GM21529 (cell line): ENCODE measurements around the gene SPAG7.

ENCODE experiments used
- ATAC-seq: cut with Tn5 transposase; IDR thresholded peaks from one replicate; pipeline ENCODE4 v1.9.1; 2021; ENCODE audit not compliant: unreplicated experiment

The SPAG7 gene, protein sequence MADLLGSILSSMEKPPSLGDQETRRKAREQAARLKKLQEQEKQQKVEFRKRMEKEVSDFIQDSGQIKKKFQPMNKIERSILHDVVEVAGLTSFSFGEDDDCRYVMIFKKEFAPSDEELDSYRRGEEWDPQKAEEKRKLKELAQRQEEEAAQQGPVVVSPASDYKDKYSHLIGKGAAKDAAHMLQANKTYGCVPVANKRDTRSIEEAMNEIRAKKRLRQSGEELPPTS

DNA sequence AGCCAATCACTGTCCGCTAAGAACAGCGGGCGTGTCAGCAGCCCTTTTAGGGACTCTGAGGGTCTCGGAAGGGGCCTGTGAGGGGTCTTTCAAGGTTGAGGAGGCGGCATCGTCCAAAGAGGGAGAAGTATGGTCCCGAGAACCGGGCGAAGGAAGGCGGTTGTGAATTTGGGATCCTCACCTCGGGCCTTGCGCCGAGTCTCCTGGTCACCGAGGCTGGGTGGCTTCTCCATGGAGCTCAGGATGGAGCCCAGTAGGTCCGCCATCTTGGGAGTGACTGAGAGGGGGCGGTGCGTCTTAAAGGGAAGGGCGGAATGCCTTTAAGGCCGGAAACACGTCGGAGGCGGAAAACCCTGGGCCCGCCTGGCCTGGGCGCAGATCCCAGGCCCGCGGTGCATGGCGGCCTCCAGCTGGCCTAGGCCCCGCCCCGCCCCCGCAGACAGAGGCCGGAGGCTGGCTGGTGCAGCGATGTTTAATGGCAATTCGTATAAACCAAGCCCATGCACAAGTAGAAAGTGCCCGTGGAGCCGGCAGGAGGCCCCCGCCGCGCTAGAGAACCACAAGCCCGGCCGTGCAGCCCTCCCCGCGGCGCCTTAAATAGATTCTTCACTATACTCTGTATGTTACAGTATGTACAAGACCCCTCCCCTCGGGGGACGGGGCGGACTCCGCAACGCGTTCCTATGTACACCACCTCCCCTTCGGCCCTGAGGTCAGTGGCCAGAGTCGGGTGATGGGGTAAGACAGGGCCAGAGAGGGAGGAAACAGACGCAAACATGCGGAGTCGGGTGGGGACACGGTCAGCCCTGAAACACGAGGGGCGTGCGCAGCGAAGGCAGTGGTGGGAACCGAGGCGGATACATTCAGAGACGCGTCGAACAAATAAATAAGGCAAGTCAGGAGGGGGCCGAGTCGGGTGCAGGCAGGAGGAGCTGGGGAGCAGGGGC lies at the start of gene SPAG7:
SPAG7 (minus strand) TSS at position 279 of the 947 bp plus-strand sequence; CDS start at position 266, 13 bp downstream.
- peak; percentile 53 for ATAC-seq

DNA sequence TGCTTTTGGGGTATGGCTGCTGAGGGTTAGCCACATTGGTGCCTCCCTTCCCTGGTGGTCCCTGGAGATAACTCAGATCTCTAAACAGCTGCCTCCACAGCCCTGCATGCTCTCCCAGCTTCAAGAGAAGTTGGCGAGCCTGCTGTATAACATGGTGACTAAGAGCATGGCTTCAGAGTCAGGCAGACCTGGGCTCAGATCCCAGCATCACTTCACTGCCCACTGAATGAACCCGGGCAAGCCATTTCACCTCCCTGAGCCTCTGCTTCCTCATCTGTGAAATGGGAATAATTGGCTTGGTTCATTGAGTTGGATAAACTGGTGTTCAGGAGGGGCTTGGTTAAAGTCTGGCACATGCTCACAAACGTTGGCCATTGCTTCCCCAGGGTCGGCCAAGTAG lies 46.7 kb upstream of the SPAG7 start:
- ATAC-seq: no peak

DNA sequence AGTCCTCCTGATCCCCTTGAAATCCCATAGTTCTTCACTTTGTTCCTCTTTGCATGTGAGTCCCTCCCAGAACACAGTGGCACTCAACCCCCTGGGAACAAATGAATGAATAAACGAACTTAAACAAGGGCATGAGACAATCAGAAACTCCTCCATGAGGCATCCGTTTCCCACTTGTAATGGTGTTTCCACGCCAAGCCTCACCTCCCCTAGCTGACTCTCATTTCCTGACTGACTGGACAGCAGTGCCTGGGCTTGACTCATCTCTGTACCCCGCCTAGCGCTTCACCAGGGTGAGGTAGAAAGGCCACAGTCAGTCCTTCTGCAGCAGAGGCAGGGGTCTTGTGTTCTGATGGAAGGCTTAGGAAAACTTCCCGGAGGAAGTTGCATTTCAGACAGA lies 44.3 kb upstream of the SPAG7 start:
- ATAC-seq: no peak

DNA sequence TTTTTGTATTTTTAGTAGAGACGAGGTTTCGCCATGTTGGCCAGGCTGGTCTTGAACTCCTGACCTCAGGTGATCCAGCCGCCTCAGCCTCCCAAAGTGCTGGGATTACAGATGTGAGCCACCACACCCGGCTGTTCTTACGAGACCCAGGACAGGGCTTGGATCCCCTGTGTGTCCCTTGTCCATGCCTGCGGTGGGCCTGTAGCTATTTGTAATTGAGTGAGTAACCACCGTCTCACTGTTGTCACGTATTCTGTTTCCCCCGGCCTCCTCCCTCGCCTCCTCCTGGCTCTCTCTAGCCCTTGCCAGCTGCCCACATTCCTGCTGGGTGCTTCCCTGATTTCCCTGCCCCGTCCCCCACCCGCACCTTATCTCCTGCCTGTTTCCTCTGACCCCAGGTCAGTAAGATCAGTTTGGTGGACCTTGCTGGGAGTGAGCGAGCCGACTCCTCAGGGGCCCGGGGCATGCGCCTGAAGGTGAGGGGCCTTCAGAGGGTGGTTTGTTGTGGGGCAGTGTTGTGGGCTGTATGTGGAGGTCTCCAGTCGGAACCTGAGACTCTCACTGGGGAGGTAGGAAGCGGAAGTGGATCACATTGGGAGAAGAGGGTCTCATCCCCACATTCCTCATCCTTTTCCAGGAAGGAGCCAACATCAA lies 35.7 kb upstream of the SPAG7 start:
- no peak for ATAC-seq

DNA sequence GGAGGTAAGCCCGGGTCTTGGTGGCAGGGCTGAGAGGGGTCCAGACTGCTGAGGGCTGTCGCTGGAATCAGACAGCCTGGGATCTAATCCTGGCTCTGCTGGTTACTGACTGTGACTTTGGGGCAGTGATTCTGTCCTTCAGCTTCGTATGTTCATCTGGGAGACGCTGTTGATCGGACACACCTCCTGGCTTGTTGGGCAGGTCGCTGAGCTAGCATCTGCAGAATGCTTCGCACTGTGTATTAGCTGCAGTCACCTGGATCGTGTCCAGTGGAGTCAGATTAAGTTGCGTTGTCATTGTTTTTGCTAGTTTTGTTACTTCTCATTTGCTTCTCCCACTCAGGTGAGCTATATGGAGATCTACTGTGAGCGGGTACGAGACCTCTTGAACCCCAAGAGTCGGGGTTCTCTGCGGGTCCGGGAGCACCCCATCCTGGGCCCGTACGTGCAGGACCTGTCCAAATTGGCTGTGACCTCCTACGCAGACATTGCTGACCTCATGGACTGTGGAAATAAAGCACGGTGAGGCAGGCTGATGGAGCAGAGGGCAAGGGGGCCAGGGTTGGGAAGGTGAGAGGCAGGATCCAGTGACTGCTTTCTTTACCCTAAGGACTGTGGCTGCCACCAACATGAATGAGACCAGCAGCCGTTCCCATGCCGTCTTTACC lies 34.6 kb upstream of the SPAG7 start:
- ATAC-seq: no peak

DNA sequence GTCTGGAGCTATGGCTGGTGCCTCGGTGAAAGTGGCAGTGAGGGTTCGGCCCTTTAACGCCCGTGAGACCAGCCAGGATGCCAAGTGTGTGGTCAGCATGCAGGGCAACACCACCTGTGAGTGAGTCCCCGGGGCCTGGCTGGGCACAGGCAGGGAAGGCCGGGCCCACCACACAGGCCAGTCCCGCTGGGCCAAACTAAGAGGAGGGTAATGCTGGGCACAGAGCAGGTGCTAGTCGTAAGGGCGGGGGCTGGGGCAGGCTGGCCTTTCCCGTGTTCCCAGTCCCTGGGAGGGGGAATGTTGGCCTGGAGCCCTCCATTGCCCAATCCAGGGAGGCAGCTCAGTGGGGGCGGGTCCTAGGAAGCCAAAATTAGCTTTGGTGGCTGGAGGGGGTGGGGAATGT lies 32.6 kb upstream of the SPAG7 start:
- ATAC-seq: no peak

DNA sequence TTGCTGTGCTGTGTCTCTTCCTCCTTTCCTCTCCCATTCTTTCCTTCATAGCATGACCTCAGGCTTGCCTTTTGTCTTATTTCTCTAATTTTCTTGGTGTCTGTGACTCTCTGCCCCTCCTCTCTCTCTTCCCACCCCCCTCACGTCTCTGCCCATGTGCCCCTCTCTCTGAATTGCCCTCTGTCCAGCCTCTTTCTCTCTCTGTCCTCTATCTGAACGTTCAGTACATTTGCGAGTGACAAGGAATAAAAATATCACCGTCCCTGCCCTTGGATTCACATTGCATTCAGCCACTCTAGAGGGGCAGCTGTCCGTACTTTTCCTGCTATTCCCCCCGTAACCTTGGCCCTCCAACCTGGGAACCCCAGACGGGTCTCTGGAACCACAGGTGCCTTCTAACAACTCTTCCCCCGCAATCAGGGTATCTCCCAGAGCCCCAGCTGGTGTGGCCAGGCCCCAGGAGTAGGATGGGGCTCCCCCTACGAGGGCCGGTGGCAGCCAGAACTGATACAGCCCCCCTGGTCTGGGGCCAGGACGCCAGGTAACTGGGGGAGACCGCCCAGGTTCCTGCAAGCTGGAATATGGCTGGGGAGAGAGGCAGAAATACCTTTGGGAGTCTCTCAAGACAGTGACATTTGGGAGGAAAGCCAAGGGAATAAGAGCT lies 31.9 kb upstream of the SPAG7 start:
- no peak for ATAC-seq

DNA sequence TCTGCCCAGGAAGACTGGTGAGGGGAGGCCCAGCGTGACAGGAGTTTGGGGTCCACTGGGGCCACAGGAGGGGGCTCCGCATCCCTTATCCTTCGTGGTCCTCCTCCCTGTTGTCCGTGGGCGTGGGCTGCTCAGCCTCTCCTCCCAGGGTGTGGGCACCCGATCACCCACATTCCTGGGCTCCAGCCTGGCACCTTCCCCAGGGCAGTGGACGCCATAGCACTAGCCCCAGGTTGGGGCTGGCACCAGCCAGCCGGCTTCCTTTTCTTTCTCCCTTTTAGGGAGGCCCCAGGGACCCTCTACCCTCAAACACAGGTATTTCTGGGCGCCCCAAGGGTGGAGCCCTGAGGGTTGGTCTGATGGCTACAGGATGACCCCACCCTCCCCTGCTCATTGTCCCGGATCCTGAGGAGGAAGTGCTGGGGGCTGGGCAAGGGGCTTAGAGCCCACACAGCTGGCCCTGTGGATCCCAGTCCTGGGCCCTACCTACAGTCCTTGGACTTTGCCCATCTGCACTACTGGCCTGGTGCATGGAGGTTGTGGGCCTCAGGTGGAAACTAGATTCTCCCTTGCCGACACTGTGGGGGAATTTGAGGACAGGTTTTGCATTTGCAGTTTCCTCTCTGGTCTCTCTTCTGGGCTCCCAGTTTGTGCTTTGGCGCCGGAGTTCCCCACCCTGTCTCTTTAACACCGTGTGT lies 31.3 kb upstream of the SPAG7 start:
- ATAC-seq: no peak

DNA sequence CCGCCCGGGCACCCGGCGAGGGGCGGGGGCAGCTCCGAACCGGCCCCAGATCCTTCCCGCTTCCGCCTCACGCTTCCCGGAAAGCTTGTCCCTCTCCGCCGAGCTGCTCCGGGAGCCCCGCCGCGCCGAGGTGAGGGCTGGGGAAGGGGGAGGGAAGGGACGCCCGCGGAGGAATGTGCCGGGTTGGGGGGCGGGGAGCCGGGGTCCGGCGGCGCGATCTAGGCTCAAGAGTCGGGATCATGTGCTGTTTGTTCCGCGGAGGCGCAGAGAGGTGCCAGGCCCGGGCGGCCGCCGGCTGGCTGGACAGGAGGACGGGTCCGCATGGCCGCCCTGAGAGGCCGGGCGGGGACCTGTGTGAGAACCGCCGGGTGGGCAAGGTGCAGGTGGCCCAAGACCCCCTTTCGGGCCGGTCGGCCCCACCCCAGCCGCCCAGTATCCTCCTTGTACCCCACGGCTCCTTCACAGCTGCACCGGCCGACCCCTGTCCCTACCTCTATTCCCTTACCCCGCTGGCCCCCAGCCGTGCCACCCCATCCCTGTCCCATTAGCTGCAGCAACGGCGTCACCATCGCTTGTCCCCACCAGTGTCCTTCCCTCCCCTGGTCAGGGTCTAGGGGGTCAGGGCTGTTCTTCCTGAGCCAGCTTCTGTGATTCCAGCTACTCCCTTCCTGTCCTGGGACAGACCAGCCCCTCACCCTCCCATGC lies 30.6 kb upstream of the SPAG7 start:
- ATAC-seq: peak; percentile 13

DNA sequence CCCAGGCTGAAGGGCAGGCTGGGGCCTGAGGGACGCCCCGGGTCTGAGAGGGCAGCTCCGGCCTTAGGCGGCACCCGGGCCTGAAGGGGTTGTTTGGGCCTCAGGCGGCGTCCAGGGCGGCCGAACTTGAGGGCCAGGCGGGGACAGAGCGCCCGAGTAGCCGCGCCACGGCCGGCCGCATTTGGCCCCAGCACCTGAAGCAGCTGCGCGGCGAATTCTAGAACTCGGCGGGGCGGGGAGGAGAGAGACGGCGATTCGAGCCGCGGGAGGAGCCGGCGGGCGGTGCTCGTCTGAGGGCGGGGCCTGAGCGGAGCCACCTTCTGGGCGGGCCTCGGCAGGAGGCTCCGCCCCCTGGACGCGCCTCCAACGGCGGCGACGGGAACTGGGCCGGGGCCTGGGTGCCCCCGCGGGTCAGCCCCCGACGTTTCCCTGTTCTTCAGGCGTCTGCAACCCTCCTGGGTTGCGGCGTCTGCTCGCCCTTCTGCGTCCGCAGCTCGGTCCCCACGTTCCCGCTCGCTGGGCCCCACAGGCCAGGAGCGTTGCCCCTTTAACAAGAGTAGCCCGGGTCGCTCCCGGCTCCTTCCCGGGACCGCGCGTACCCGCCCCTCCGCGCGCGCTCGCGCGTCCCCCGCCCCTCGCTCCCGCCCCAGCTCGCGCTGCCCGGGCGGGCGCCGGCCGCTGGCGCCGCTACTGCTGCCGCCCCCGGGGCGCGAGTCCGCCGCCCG lies 29.8 kb upstream of the SPAG7 start, which contains the start of the genes INCA1 and KIF1C:
INCA1 (minus strand) TSS at position 221 of the 725 bp plus-strand sequence. CDS start 3,085 bp downstream, outside the sequence.
KIF1C (plus strand) TSS at position 649 of the 725 bp plus-strand sequence. CDS start 2,297 bp downstream, outside the sequence.
- peak; percentile 82 for ATAC-seq

DNA sequence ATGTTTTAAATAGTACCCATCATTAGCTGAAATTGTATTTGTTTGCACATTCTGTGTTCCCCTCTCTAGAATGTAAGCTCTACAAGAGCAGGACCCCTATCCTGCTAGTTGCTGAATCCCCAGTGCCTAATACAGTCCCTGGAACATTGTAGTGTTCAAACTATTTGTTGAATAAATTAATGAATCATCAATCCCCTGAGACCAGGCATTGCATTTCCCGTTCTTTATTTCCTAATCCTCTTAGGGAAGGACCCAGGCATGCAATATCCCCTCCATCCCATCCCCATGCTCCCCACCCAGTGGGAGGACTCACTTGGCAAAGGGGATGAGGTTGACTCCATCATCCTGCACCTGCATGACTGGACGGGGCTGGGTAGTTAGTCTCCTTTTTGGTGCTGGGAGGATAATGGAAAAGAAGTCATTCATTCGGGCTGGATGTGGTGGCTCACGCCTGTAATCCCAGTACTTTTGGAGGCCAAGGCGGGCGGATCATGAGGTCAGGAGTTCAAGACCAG lies 26.5 kb upstream of the SPAG7 start:
- no peak for ATAC-seq

DNA sequence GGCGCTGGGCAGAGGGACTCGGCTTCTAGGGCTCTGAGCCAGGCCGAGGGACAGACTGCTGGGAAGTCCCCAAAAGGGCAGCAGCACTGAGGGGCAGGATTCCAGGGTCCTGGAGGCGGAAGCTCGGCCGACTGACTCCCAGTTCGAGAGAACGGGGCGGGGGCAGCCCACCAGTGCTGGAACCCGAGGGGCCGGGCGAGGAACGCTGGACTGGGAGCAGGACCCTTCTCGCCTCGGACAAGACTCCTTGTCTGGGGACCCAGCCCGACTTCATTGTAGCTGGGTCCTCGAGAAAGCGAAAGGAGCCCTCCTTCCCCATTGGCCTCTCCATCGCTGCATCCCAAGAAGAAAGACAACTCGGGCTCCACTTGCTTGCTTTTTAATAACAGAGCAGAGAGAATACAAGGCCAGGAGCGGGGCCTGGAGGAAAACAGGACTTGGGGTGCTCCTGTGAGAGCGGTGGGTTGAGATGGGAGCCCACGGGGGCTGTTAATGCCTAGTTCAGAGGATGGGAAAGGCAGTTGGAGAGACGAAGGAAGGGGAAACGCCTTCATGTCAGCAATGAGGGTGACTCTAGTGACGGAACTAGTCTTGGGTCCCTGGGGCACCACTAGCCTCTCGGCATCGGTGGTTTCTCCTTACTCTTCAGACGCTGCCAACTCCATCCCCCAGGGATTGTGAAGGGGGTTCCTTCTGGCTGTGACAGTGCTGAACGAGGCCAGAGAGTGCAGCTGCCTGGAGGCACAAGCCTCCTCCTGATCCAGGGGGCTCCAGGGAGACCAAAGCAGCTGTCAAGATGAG lies 20.4 kb upstream of the SPAG7 start:
- ATAC-seq: no peak

DNA sequence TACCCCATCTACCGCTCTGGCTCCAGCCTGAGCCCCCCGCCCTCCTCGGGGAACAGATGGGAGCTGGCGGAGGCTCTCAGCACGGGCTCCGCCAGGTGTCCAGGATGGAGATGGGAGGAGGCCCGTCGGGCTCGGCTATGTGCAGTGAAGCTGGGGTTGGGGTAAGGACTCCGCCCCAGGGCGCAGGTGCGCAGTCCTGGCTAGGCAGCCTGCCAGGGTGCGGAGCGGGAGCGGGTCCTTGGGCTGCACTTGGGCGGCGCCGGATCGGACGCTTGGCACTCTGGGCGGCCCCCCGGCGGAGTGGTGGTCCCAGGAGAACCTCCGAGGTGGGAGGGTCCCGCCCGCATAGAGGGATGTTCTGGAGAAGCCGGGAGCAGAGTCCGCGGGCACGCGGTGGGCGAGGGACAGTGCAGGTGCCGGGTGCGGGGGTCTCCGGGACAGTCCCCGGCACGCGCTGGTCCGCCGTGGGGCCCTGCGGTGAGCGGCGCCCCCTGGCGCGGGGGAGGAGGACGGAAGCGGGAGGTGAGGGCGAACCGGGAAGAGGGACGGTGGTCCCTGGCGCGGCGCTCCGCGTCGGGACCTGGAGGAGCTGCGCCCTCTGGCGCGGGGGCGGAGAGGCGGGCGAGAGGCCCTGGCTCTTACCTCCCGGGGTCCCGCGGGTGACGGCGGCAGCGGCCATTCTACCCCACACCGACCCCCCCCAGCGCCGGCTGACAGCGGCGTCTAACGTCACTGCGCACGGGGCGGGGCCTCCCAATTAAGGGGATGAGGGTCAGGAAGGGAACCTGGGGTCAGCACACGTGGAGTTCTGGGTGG lies 19.5 kb upstream of the SPAG7 start, which contains the start of gene CAMTA2:
CAMTA2 (minus strand) TSS at position 725 of the 816 bp plus-strand sequence. CDS start 1,453 bp downstream, outside the sequence.
- peak; percentile 73 for ATAC-seq

DNA sequence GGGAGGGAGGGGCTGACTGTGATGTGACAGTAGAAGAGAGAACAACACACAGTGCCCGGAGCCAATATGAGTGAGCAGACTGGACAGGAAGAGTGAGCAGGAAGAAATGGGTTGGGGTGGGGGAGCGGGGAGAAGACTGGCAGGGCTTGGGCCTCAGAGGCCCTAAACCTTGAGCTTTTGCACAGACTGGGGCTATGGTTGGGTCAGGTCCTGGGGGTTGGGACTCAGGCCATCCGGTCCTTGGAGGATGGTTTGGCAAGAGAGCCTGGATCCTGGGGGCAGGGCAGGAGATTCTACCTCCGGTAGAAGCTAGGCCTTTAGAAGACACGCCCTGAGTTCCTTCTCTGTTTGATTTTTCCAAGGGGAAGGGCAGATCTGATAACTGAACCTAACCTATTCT lies 18.8 kb upstream of the SPAG7 start:
- ATAC-seq: no peak

DNA sequence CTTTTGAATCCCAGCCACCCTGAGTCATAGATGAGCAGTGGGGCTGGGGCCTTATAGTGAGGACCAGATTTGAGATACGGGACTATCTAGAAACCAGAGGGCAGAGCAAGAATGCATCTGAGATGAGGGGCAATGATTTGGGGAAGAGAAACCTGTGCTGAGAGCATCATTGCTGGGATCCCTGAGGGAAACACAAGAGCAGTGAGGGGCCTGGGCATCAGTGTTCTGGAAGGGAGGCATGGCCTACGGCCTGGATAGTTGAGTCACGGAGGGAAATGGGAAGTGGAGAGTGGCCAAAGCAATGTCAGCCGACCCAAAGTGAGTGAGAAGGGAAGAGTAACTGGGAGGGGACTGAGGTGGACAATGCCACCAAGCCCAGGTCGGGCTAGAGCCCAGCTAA lies 14.7 kb upstream of the SPAG7 start:
- no peak for ATAC-seq

DNA sequence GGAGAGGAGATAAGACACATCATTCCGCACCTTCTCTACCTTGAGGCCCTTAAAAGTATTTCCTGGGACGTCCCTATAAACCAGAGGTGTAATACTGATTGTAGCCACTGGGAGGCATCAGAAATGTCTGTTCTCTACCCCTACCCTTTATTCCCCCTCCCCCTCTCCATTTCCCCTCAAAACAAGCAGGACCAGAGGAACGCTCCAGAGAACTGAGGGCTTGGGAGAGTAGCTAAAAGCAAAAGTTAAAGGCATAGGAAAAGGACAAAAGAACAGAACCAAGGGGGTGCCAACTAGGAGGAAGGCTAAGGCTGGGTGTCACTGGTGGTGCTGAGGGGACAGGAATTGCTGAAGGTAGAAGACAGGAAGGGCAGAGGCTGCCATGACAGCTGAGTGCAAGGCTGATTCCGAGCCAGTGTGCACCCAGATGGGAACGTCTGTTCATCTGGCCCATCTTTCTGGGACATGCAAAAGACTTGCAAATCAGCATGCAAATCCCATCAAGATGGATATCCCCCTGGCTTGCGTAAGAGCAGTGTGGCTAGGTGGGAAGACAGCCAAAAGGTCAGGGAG lies 13.1 kb upstream of the SPAG7 start:
- no peak for ATAC-seq
